SU-DHL-6 (cell line): ENCODE data around the gene NEURL1B.

Source experiments
- H2AFZ ChIP-seq: fragments of 200-600 bp; sonication (generic); 2 replicates; pipeline ENCODE4 v1.6.1; 2014; ENCODE audit warnings: low read depth, mild to moderate bottlenecking, moderate library complexity, mixed read lengths, antibody characterized with exemption, low read length; ENCODE audit not compliant: severe bottlenecking
- H3F3A ChIP-seq: fragments of 200-600 bp; shearing (Covaris generic); 2 replicates; pipeline ENCODE4 v1.6.0; 2016; ENCODE audit warnings: antibody characterized with exemption, mild to moderate bottlenecking; ENCODE audit not compliant: insufficient read depth
- H3K27ac ChIP-seq: fragments of 200-600 bp; sonication (generic); 2 replicates; pipeline ENCODE4 v1.5.1; 2016; ENCODE audit warnings: low read depth, mild to moderate bottlenecking, low read length, moderate library complexity, mixed read lengths
- H3K27me3 ChIP-seq: fragments of 200-600 bp; sonication (generic), shearing (Covaris generic); 2 replicates; pipeline ENCODE4 v1.6.0; 2014; ENCODE audit warnings: mild to moderate bottlenecking, low read length
- H3K36me3 ChIP-seq: fragments of 200-600 bp; sonication (generic); 2 replicates; pipeline ENCODE4 v1.6.1; 2014; ENCODE audit warnings: mild to moderate bottlenecking, low read length, mixed read lengths
- H3K4me2 ChIP-seq: fragments of 300-600, 200-600 bp; shearing (Covaris generic), sonication (generic); 2 replicates; pipeline ENCODE4 v1.6.0; 2014; ENCODE audit warnings: low read length, low read depth, mild to moderate bottlenecking; ENCODE audit not compliant: poor library complexity, severe bottlenecking
- H3K4me3 ChIP-seq: fragments of 200-600 bp; sonication (generic); 2 replicates; pipeline ENCODE4 v1.5.1; 2014; ENCODE audit warnings: antibody characterized with exemption, low read length, mild to moderate bottlenecking, mixed read lengths; ENCODE audit not compliant: insufficient read depth, poor library complexity, severe bottlenecking
- H3K79me2 ChIP-seq: fragments of 200-600 bp; sonication (generic); 2 replicates; pipeline ENCODE4 v1.6.1; 2014; ENCODE audit warnings: mild to moderate bottlenecking, low read length, moderate library complexity; ENCODE audit not compliant: insufficient read depth
- H3K9ac ChIP-seq: fragments of 200-600 bp; sonication (generic); 2 replicates; pipeline ENCODE4 v1.7.0; 2014; ENCODE audit warnings: mild to moderate bottlenecking, low read length
- H3K9me2 ChIP-seq: fragments of 200-600 bp; sonication (generic); replicated peaks from 2 replicates; pipeline ENCODE4 v1.6.1; 2014; ENCODE audit warnings: low read length; ENCODE audit not compliant: insufficient read depth
- H3K9me3 ChIP-seq: fragments of 200-600 bp; sonication (generic); 2 replicates; pipeline ENCODE4 v1.6.1; 2014; ENCODE audit warnings: low read length, mixed read lengths; ENCODE audit not compliant: insufficient read depth
- H4K20me1 ChIP-seq: fragments of 200-600 bp; sonication (generic); 2 replicates; pipeline ENCODE4 v1.6.1; 2014; ENCODE audit warnings: low read depth, mild to moderate bottlenecking, antibody characterized with exemption, low read length, moderate library complexity, mixed read lengths
- CTCF ChIP-seq: fragments of 200-600 bp; sonication (generic); IDR thresholded peaks from one replicate; pipeline ENCODE4 v1.5.1; 2017; ENCODE audit warnings: antibody characterized with exemption, mild to moderate bottlenecking, low read length, moderate library complexity; ENCODE audit not compliant: insufficient read depth, poor library complexity, severe bottlenecking
- EZH2phosphoT487 ChIP-seq: fragments of 200-600 bp; sonication (generic), shearing (Covaris generic); conservative IDR thresholded peaks from 2 replicates; pipeline ENCODE4 v1.6.1; 2018; ENCODE audit warnings: mild to moderate bottlenecking, antibody characterized with exemption, low read length, moderate library complexity, mixed read lengths

The NEURL1B gene

GRCh38 chr5:172694541-172694940, 53.5 kb downstream of the NEURL1B start:
- H3K9me2 ChIP-seq: no peaks in the 10 kb centered on the region
- no peaks in the 10 kb centered on the region for H3K27me3 ChIP-seq
- no peaks in the 10 kb centered on the region for H3K9me3 ChIP-seq
- no peak overlapping the region for H3K9ac ChIP-seq
- TF ChIP-seq CTCF: no peak
- TF ChIP-seq EZH2phosphoT487: no peak
- H3K79me2 ChIP-seq: no peaks in the 10 kb centered on the region
- H3K4me2 ChIP-seq: no peak overlapping the region
- no peak overlapping the region for H2AFZ ChIP-seq
- no peak overlapping the region for H3K4me3 ChIP-seq
- no peaks in the 10 kb centered on the region for H3F3A ChIP-seq
- no peaks in the 10 kb centered on the region for H3K36me3 ChIP-seq
- no peak overlapping the region for H3K27ac ChIP-seq
- no peaks in the 10 kb centered on the region for H4K20me1 ChIP-seq

GRCh38 chr5:172695232-172696054, 54.4 kb downstream of the NEURL1B start:
- H3K4me2 ChIP-seq: no peak overlapping the region
- H3K9me3 ChIP-seq: no peaks in the 10 kb centered on the region
- no peaks in the 10 kb centered on the region for H3K79me2 ChIP-seq
- no peak overlapping the region for H3K4me3 ChIP-seq
- no peaks in the 10 kb centered on the region for H3K9me2 ChIP-seq
- H3K27ac ChIP-seq: no peak overlapping the region
- H3F3A ChIP-seq: no peaks in the 10 kb centered on the region
- no peaks in the 10 kb centered on the region for H3K36me3 ChIP-seq
- TF ChIP-seq EZH2phosphoT487 (no peak), CTCF (no peak)
- H3K27me3 ChIP-seq: no peaks in the 10 kb centered on the region
- no peak overlapping the region for H2AFZ ChIP-seq
- no peak overlapping the region for H3K9ac ChIP-seq
- no peaks in the 10 kb centered on the region for H4K20me1 ChIP-seq

- no peaks in the 10 kb centered on the region for H3K9me3 ChIP-seq
- no peak overlapping the region for H3K4me2 ChIP-seq
- H3K79me2 ChIP-seq: no peaks in the 10 kb centered on the region
- H3K27ac ChIP-seq: no peak overlapping the region
- no peaks in the 10 kb centered on the region for H3F3A ChIP-seq
- no peaks in the 10 kb centered on the region for H3K36me3 ChIP-seq
- no peak overlapping the region for H2AFZ ChIP-seq
- H3K27me3 ChIP-seq: no peaks in the 10 kb centered on the region
- TF ChIP-seq EZH2phosphoT487 (no peak), CTCF (no peak)
- no peak overlapping the region for H3K9ac ChIP-seq
- no peaks in the 10 kb centered on the region for H3K9me2 ChIP-seq
- no peak overlapping the region for H3K4me3 ChIP-seq
- no peaks in the 10 kb centered on the region for H4K20me1 ChIP-seq
Observed at GRCh38 chr5:172696171-172696849, 55.2 kb downstream of the NEURL1B start.
